Astrocyte (in vitro differentiated cells and primary cell): ENCODE measurements around the gene DCLK2. TPM values are rescaled to one million over a fixed set of nuclear protein-coding genes. Genes with fewer than 3 reads are reported as not detected.

Experiments
- DNase-seq: peaks from one replicate; pipeline ENCODE4 v3.0.0-alpha.2; 2010; ENCODE audit warnings: low read depth
- FAIRE-seq: peaks from 2 replicates; lab custom pipeline; 2011; peaks lifted over from hg19 to GRCh38; lab: Jason Lieb, UNC
- H2AFZ ChIP-seq: 2 replicates; pipeline ENCODE4 v1.6.0; 2012; ENCODE audit warnings: low read depth, low read length, inconsistent platforms
- H3K27ac ChIP-seq: 2 replicates; pipeline ENCODE4 v1.5.1; 2011; ENCODE audit warnings: low read depth, low read length, inconsistent platforms
- H3K27me3 ChIP-seq: 2 replicates; pipeline ENCODE4 v1.6.0; 2011; ENCODE audit warnings: low read length, inconsistent platforms; ENCODE audit not compliant: insufficient read depth
- H3K36me3 ChIP-seq: 2 replicates; pipeline ENCODE4 v1.5.1; 2011; ENCODE audit warnings: low read length, inconsistent platforms; ENCODE audit not compliant: insufficient read depth
- H3K4me1 ChIP-seq: 2 replicates; pipeline ENCODE4 v1.5.1; 2011; ENCODE audit warnings: low read length, inconsistent platforms; ENCODE audit not compliant: insufficient read depth
- H3K4me2 ChIP-seq: 2 replicates; pipeline ENCODE4 v1.6.0; 2012; ENCODE audit warnings: low read length, inconsistent platforms
- H3K4me3 ChIP-seq: 2 replicates; pipeline ENCODE4 v1.5.1; 2011; ENCODE audit warnings: low read depth, mild to moderate bottlenecking, low read length, inconsistent platforms; ENCODE audit not compliant: insufficient read depth
- H3K79me2 ChIP-seq: 2 replicates; pipeline ENCODE4 v1.6.0; 2012; ENCODE audit warnings: mild to moderate bottlenecking, low read length, inconsistent platforms; ENCODE audit not compliant: insufficient read depth
- H3K9ac ChIP-seq: 2 replicates; pipeline ENCODE4 v1.6.0; 2012; ENCODE audit warnings: mild to moderate bottlenecking, low read length, inconsistent platforms
- H3K9me3 ChIP-seq: 2 replicates; pipeline ENCODE4 v1.5.1; 2012; ENCODE audit warnings: low read depth, mild to moderate bottlenecking, low read length, inconsistent platforms; ENCODE audit not compliant: insufficient read depth
- H4K20me1 ChIP-seq: 2 replicates; pipeline ENCODE4 v1.6.0; 2012; ENCODE audit warnings: low read length, inconsistent platforms; ENCODE audit not compliant: insufficient read depth
- H3K27ac Mint-ChIP-seq: one replicate; pipeline ENCODE4 v1.8.0; 2021; ENCODE audit warnings: mild to moderate bottlenecking, mixed read lengths; ENCODE audit not compliant: unreplicated experiment
- H3K27me3 Mint-ChIP-seq: one replicate; pipeline ENCODE4 v1.8.0; 2021; ENCODE audit warnings: low read depth, mixed read lengths; ENCODE audit not compliant: unreplicated experiment
- H3K36me3 Mint-ChIP-seq: one replicate; pipeline ENCODE4 v1.8.0; 2021; ENCODE audit warnings: low read depth, mixed read lengths; ENCODE audit not compliant: unreplicated experiment
- H3K4me1 Mint-ChIP-seq: one replicate; pipeline ENCODE4 v1.8.0; 2021; ENCODE audit warnings: low read depth, mixed read lengths; ENCODE audit not compliant: unreplicated experiment
- H3K4me3 Mint-ChIP-seq: one replicate; pipeline ENCODE4 v1.8.0; 2021; ENCODE audit warnings: mild to moderate bottlenecking, moderate library complexity, mixed read lengths; ENCODE audit not compliant: unreplicated experiment
- H3K9me3 Mint-ChIP-seq: one replicate; pipeline ENCODE4 v1.8.0; 2021; ENCODE audit warnings: mild to moderate bottlenecking, mixed read lengths; ENCODE audit not compliant: unreplicated experiment
- EZH2 ChIP-seq: IDR thresholded peaks from 2 replicates; pipeline ENCODE4 v1.6.1; 2012; ENCODE audit warnings: mild to moderate bottlenecking, low read length, inconsistent platforms; ENCODE audit not compliant: insufficient read depth
- total RNA-seq: library from RNA; stranded (reverse); gene quantifications from 2 replicates; pipeline ENCODE4 v1.2.1, GENCODE V29; 2021
- TF ChIP-seq, protein P1 (sequence below): IDR thresholded peaks from 2 replicates; pipeline ENCODE4 v1.5.1; 2011; ENCODE audit warnings: low read depth, mild to moderate bottlenecking, inconsistent platforms, low read length, moderate library complexity; ENCODE audit not compliant: insufficient read depth

DCLK2 gene
- total RNA-seq, 1 donor from 2014 or later: 6.2 TPM

DNA sequence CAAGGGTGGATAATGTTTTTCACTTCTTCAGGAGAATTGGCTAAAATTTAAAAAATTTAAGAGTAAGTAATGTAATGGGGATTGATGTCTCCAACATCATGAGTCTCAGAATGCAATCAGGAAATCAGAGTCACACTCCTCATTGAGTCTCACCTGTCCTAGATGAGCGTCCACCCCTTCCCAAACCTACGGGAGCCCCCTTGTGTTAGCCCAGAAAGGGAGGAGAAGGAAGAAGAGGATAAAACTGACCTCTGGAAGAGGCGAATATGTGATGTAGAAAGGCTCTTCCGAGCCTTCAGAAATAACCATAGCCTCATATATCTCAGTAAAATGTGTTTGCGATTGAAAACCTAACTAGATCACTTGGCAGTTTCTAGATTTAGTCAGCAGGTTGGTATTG lies 157.1 kb downstream of the DCLK2 start:
- FAIRE-seq (no peak), DNase-seq (no peak)
- peak overlapping the region; percentile 96 for H3K27ac ChIP-seq
- peaks cover 61% of the 10 kb centered on the region for H3K4me1 ChIP-seq
- H3K79me2 ChIP-seq: no peaks in the 10 kb centered on the region
- no peaks in the 10 kb centered on the region for H3K9me3 ChIP-seq
- Mint-ChIP-seq H3K27ac (peak overlapping the region; percentile 99), H3K36me3 (peaks cover 14% of the 10 kb centered on the region), H3K4me1 (peaks cover 50% of the 10 kb centered on the region), H3K9me3 (peaks cover 3% of the 10 kb centered on the region), H3K27me3 (no peaks in the 10 kb centered on the region), H3K4me3 (no peak overlapping the region)
- TF ChIP-seq, protein P1, sequence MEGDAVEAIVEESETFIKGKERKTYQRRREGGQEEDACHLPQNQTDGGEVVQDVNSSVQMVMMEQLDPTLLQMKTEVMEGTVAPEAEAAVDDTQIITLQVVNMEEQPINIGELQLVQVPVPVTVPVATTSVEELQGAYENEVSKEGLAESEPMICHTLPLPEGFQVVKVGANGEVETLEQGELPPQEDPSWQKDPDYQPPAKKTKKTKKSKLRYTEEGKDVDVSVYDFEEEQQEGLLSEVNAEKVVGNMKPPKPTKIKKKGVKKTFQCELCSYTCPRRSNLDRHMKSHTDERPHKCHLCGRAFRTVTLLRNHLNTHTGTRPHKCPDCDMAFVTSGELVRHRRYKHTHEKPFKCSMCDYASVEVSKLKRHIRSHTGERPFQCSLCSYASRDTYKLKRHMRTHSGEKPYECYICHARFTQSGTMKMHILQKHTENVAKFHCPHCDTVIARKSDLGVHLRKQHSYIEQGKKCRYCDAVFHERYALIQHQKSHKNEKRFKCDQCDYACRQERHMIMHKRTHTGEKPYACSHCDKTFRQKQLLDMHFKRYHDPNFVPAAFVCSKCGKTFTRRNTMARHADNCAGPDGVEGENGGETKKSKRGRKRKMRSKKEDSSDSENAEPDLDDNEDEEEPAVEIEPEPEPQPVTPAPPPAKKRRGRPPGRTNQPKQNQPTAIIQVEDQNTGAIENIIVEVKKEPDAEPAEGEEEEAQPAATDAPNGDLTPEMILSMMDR: no peak
- no peak for TF ChIP-seq EZH2
- peak overlapping the region; percentile 78 for H3K9ac ChIP-seq
- no peak overlapping the region for H2AFZ ChIP-seq
- no peak overlapping the region for H3K4me3 ChIP-seq
- no peaks in the 10 kb centered on the region for H3K27me3 ChIP-seq
- H4K20me1 ChIP-seq: no peaks in the 10 kb centered on the region
- H3K4me2 ChIP-seq: peak overlapping the region; percentile 75
- H3K36me3 ChIP-seq: peaks cover 4% of the 10 kb centered on the region

DNA sequence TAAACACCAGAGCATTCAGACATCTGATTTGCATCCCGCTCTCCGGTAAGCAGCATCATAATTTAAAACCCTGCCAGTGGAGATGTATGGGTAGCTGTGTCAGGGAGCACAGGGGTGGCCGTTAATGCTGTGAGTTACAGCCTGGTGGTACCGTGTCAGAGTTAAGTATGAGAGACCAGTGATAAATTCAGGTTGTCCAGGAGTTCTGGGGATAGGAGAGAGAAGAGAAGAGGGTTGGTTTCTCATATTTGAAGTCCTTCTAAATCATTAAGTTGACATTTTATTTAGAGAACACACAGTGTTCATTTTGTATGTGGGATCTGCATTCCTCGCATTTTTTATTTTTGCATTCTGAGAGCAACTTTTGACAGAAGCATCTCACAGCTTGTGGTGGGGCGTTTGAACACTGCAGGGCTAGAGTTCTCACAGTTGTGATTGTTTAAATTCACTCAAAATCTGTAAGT lies 157.6 kb downstream of the DCLK2 start:
- Histone ChIP-seq H3K9ac (peak overlapping the region; percentile 78), H4K20me1 (no peaks in the 10 kb centered on the region), H3K36me3 (peaks cover 4% of the 10 kb centered on the region), H2AFZ (no peak overlapping the region), H3K4me2 (peak overlapping the region; percentile 75), H3K27me3 (no peaks in the 10 kb centered on the region), H3K4me3 (peak overlapping the region; percentile 6), H3K79me2 (no peaks in the 10 kb centered on the region), H3K9me3 (no peaks in the 10 kb centered on the region), H3K4me1 (peaks cover 61% of the 10 kb centered on the region), H3K27ac (peak overlapping the region; percentile 96)
- DNase-seq (peak; percentile 67), FAIRE-seq (peak; percentile 64)
- Mint-ChIP-seq H3K4me1 (peaks cover 50% of the 10 kb centered on the region), H3K9me3 (peaks cover 3% of the 10 kb centered on the region), H3K36me3 (peaks cover 14% of the 10 kb centered on the region), H3K27me3 (no peaks in the 10 kb centered on the region), H3K4me3 (no peak overlapping the region), H3K27ac (peak overlapping the region; percentile 99)
- no peak for TF ChIP-seq EZH2
- TF ChIP-seq, protein P1: no peak

DNA sequence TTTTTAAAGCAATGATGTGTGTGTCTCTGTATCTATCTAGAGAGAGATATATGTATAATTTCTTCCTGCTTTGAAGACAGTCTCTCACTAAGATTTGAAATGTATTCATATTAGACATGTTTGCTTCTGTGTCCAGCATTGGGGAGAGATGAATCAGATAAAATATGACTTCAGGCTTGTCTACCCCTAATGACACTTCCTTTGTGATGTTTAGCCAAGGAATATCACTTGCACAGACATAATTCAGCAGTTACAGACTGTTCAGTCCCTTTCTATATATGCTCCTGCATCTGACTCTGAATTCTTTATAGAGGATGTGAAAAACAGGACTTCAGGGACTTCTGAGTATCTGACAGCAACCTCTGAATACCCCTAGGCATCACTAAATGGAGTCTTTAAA lies 158.4 kb downstream of the DCLK2 start:
- Histone ChIP-seq H3K36me3 (peaks cover 4% of the 10 kb centered on the region), H3K27ac (peak overlapping the region; percentile 96), H2AFZ (no peak overlapping the region), H3K79me2 (no peaks in the 10 kb centered on the region), H3K4me2 (peak overlapping the region; percentile 75), H3K4me1 (peaks cover 54% of the 10 kb centered on the region), H3K9ac (peak overlapping the region; percentile 78), H3K27me3 (no peaks in the 10 kb centered on the region), H3K9me3 (no peaks in the 10 kb centered on the region), H4K20me1 (no peaks in the 10 kb centered on the region), H3K4me3 (peak overlapping the region; percentile 6)
- H3K9me3 Mint-ChIP-seq: peaks cover 3% of the 10 kb centered on the region
- no peak for TF ChIP-seq EZH2
- TF ChIP-seq, protein P1: no peak
- H3K27me3 Mint-ChIP-seq: no peaks in the 10 kb centered on the region
- H3K4me1 Mint-ChIP-seq: peaks cover 50% of the 10 kb centered on the region
- peaks cover 14% of the 10 kb centered on the region for H3K36me3 Mint-ChIP-seq
- DNase-seq (peak; percentile 67), FAIRE-seq (peak; percentile 73)
- peak overlapping the region; percentile 99 for H3K27ac Mint-ChIP-seq
- H3K4me3 Mint-ChIP-seq: peak overlapping the region; percentile 57
